Omental fat pad (tissue), 4 donors: ENCODE data around the gene XYLB. TPM values are rescaled to one million over a fixed set of nuclear protein-coding genes. Genes with fewer than 3 reads are reported as not detected.
"Not testable (repeated sequence)": the region's sequence is repeated elsewhere in the genome, so short reads cannot be mapped to it uniquely, and the experiment has no call there.

Source experiments
- ATAC-seq: fragments of 150-250 bp; one replicate; pipeline ENCODE4 v1.9.1; 2016; ENCODE audit warnings: mild to moderate bottlenecking, moderate library complexity; ENCODE audit not compliant: low FRiP score
- DNase-seq: peaks from one replicate; pipeline ENCODE4 v3.0.0-alpha.2; 2019; ENCODE audit warnings: low spot score
- CTCF ChIP-seq, 3 donors: fragments of 450-650 bp; IDR thresholded peaks; one replicate each; pipeline ENCODE4 v1.5.1; 2016 to 2017; ENCODE audit warnings: antibody characterized with exemption in 3 of 3, mild to moderate bottlenecking in 3 of 3, moderate library complexity in 2 of 3
- total RNA-seq, 4 donors: library from RNA; depleted of rRNA; stranded (reverse); fragments of >200 nt; gene quantifications; one replicate each; pipeline ENCODE4 v1.1.0, GENCODE V29; 2016

Gene XYLB
- total RNA-seq, 4 donors from 2014 or later: 2.1 to 4.1 (median 3.3) TPM

- ATAC-seq (no peak), DNase-seq (no peak)
- no peak for TF ChIP-seq CTCF (IDR thresholded peaks at IDR 0.05)
Observed at GRCh38 chr3:38396239-38396638, 49.7 kb downstream of the XYLB start.

- DNase-seq (no peak), ATAC-seq (no peak)
- TF ChIP-seq CTCF (IDR thresholded peaks at IDR 0.05): no peak
Observed at GRCh38 chr3:38396861-38397260, 50.3 kb downstream of the XYLB start.

- TF ChIP-seq CTCF (IDR thresholded peaks at IDR 0.05): no peak
- DNase-seq: no peak
- ATAC-seq: no peak
Observed at GRCh38 chr3:38397320-38397719, 50.7 kb downstream of the XYLB start.

GRCh38 chr3:38401246-38401962 lies 54.8 kb downstream of the XYLB start:
- TF ChIP-seq CTCF (IDR thresholded peaks at IDR 0.05): no peak
- no peak for ATAC-seq
- DNase-seq: no peak

- DNase-seq: no peak
Observed at GRCh38 chr3:38404286-38404685, 57.7 kb downstream of the XYLB start.

GRCh38 chr3:38411591-38411990 lies 65.0 kb downstream of the XYLB start:
- DNase-seq: no peak
- TF ChIP-seq CTCF (IDR thresholded peaks at IDR 0.05): no peak
- no peak for ATAC-seq

More at GRCh38 chr3:38404286-38404685, 57.7 kb downstream of the XYLB start:
- no peak for TF ChIP-seq CTCF (IDR thresholded peaks at IDR 0.05)
- ATAC-seq: no peak

GRCh38 chr3:38420758-38421157 lies 74.2 kb downstream of the XYLB start:
- not testable (repeated sequence) for DNase-seq, ATAC-seq
